NT2/D1 (cell line): ENCODE measurements around the gene LPA.

Source experiments
- SUZ12 ChIP-seq: IDR thresholded peaks from 2 replicates; pipeline ENCODE4 v1.6.1; 2011; ENCODE audit not compliant: insufficient read length, insufficient read depth; ENCODE audit errors: extremely low read depth
- YY1 ChIP-seq: IDR thresholded peaks from 2 replicates; pipeline ENCODE4 v1.6.1; 2011; ENCODE audit not compliant: insufficient read length, insufficient read depth
- ZNF274 ChIP-seq: IDR thresholded peaks from 2 replicates; pipeline ENCODE4 v1.6.1; 2011; ENCODE audit warnings: mild to moderate bottlenecking, low read depth, low read length

GRCh38 chr6:160667639-160668481, 3.8 kb upstream of the LPA start:
- no peak for TF ChIP-seq ZNF274
- no peak for TF ChIP-seq YY1
- no peak for TF ChIP-seq SUZ12
